Suprapubic skin (tissue), 4 donors: ENCODE results near the gene EPRS1. TPM values are rescaled to one million over a fixed set of nuclear protein-coding genes. Genes with fewer than 3 reads are reported as not detected.

Experiments used
- DNase-seq, 2 donors: peaks; one replicate each; pipeline ENCODE4 v3.0.0-alpha.2; 2019; ENCODE audit warnings: low spot score in 2 of 2
- H3K27ac ChIP-seq: fragments of 200-600 bp; sonication (generic); one replicate; pipeline ENCODE4 v1.5.1; 2019
- H3K27me3 ChIP-seq: fragments of 200-600 bp; sonication (generic); one replicate; pipeline ENCODE4 v1.5.1; 2019
- H3K36me3 ChIP-seq: fragments of 200-600 bp; sonication (generic); one replicate; pipeline ENCODE4 v1.5.1; 2019
- H3K4me1 ChIP-seq: fragments of 200-600 bp; sonication (generic); one replicate; pipeline ENCODE4 v1.5.1; 2019
- H3K4me3 ChIP-seq: fragments of 200-600 bp; sonication (generic); one replicate; pipeline ENCODE4 v1.5.1; 2019; ENCODE audit warnings: mild to moderate bottlenecking
- H3K9me3 ChIP-seq: fragments of 200-600 bp; sonication (generic); one replicate; pipeline ENCODE4 v1.5.1; 2019
- CTCF ChIP-seq, 2 donors: fragments of 200-600 bp in 1 of 2; fragments of 450-650 bp in 1 of 2; sonication (generic) in 1 of 2; IDR thresholded peaks; one replicate each; pipeline ENCODE4 v1.5.1; 2016 to 2019; ENCODE audit warnings: antibody characterized with exemption in 2 of 2, mild to moderate bottlenecking in 1 of 2, moderate library complexity in 1 of 2
- EP300 ChIP-seq: sonication (generic); formaldehyde crosslinking; IDR thresholded peaks from one replicate; pipeline ENCODE4 v1.6.1; 2017; ENCODE audit warnings: antibody characterized with exemption
- POLR2A ChIP-seq, 2 donors: fragments of 450-650 bp; IDR thresholded peaks; one replicate each; pipeline ENCODE4 v1.6.1; 2017; ENCODE audit warnings: antibody characterized with exemption in 2 of 2, mild to moderate bottlenecking in 2 of 2, moderate library complexity in 2 of 2
- POLR2AphosphoS5 ChIP-seq, 3 donors: sonication (generic); formaldehyde crosslinking; IDR thresholded peaks; one replicate each; pipeline ENCODE4 v1.6.1; 2017; ENCODE audit warnings: antibody characterized with exemption in 3 of 3
- WGBS: methylation state at CpG from one replicate; pipeline ENCODE4 v1.1.5; 2018; 5-methylcytosine and 5-hydroxymethylcytosine counted together
- total RNA-seq, 4 donors: library from RNA; depleted of rRNA; stranded (reverse); fragments of >200 nt; gene quantifications; one replicate each; pipeline ENCODE4 v1.1.0, GENCODE V29; 2016

The EPRS1 gene
- 10 to 100 TPM; 26.2 to 53.0 (median 46.4) TPM for total RNA-seq

- Histone ChIP-seq H3K36me3 (peaks cover 3% of the 10 kb centered on the region), H3K4me1 (peaks cover 24% of the 10 kb centered on the region), H3K27ac (peak within 1 kb of the TSS; percentile 85), H3K9me3 (no peaks in the 10 kb centered on the region), H3K27me3 (no peaks in the 10 kb centered on the region), H3K4me3 (peak within 1 kb of the TSS; percentile 86)
- WGBS = under 1% methylated on average over 26 of the region's 71 CpGs
- DNase-seq = peak; percentile 94
- TF ChIP-seq POLR2A (IDR thresholded peaks at IDR 0.05) (no peak), POLR2AphosphoS5 (IDR thresholded peaks at IDR 0.05) (peak; percentile 11 to 77 (median 71)), CTCF (IDR thresholded peaks at IDR 0.05) (peak; percentile 84 to 88)
Measured at GRCh38 chr1:220046052-220046930, at the start of gene EPRS1. Gene EPRS1, minus strand, starts transcription at chr1:220046505. Its CDS starts 117 bp downstream, at chr1:220046388.

- Histone ChIP-seq H3K9me3 (no peaks in the 10 kb centered on the region), H3K4me1 (peaks cover 19% of the 10 kb centered on the region), H3K27ac (peak within 1 kb of the TSS; percentile 84), H3K36me3 (peaks cover 23% of the 10 kb centered on the region), H3K4me3 (peak within 1 kb of the TSS; percentile 79), H3K27me3 (no peaks in the 10 kb centered on the region)
- peak; percentile 91 to 93 for DNase-seq
- no peak for TF ChIP-seq POLR2AphosphoS5 (IDR thresholded peaks at IDR 0.05)
- no peak for TF ChIP-seq CTCF (IDR thresholded peaks at IDR 0.05)
- TF ChIP-seq EP300 = no peak
- TF ChIP-seq POLR2A (IDR thresholded peaks at IDR 0.05) = no peak
- WGBS = 4% methylated on average over 32 of the region's 73 CpGs
Measured at GRCh38 chr1:220094016-220094911, 48.0 kb upstream of the EPRS1 start, which contains the start of gene IARS2. Gene IARS2, plus strand, starts transcription at chr1:220094132. Its CDS starts 85 bp downstream, at chr1:220094217.

GRCh38 chr1:220093361-220094015, 47.2 kb upstream of the EPRS1 start:
- Histone ChIP-seq H3K36me3 (peaks cover 18% of the 10 kb centered on the region), H3K4me1 (peaks cover 19% of the 10 kb centered on the region), H3K9me3 (no peaks in the 10 kb centered on the region), H3K4me3 (peak overlapping the region; percentile 79), H3K27me3 (no peaks in the 10 kb centered on the region), H3K27ac (peak overlapping the region; percentile 84)
- no peak for TF ChIP-seq EP300
- no peak for TF ChIP-seq CTCF (IDR thresholded peaks at IDR 0.05)
- no peak for TF ChIP-seq POLR2AphosphoS5 (IDR thresholded peaks at IDR 0.05)
- no peak for DNase-seq
- WGBS = 22% methylated on average over 12 of the region's 12 CpGs

GRCh38 chr1:220092694-220093093, 46.4 kb upstream of the EPRS1 start:
- TF ChIP-seq EP300 = no peak
- no peak for TF ChIP-seq CTCF (IDR thresholded peaks at IDR 0.05)
- TF ChIP-seq POLR2A (IDR thresholded peaks at IDR 0.05) = no peak
- TF ChIP-seq POLR2AphosphoS5 (IDR thresholded peaks at IDR 0.05) = no peak
- WGBS = 95% methylated on average over 1 of the region's 1 CpG
- Histone ChIP-seq H3K4me3 (no peak overlapping the region), H3K36me3 (peaks cover 10% of the 10 kb centered on the region), H3K27ac (no peak overlapping the region), H3K9me3 (no peaks in the 10 kb centered on the region), H3K27me3 (no peaks in the 10 kb centered on the region), H3K4me1 (peaks cover 19% of the 10 kb centered on the region)
- no peak for DNase-seq
